ENCODE data around the gene MATK. TPM values are rescaled to one million over a fixed set of nuclear protein-coding genes. Genes with fewer than 3 reads are reported as not detected.

Gene MATK
- total RNA-seq, 1 experiment from 2014 or later: 0.21 TPM

GRCh38 chr19:3761382-3762129 lies 24.6 kb downstream of the MATK start, which contains the start of gene APBA3:
APBA3 (minus strand) TSS chr19:3761692; CDS start chr19:3760264, 1,428 bp downstream.
- Histone ChIP-seq H3K27me3 (ENCODE audit: control insufficient read depth, insufficient read depth, low read length) (no peaks in the 10 kb centered on the region), H3K4me1 (ENCODE audit: control insufficient read depth, insufficient read depth, low read length) (peaks cover 9% of the 10 kb centered on the region), H3K27ac (ENCODE audit: low read length) (peak within 1 kb of the TSS; percentile 93), H3K36me3 (ENCODE audit: control insufficient read depth, insufficient read depth, low read length) (peaks cover 4% of the 10 kb centered on the region; the same call in 1 of the 2 replicates), H3K9me3 (ENCODE audit: control insufficient read depth, insufficient read depth, low read depth, low read length) (no peaks in the 10 kb centered on the region), H3K4me3 (ENCODE audit: low read depth in 2 of 2, low read length in 2 of 2) (peak within 1 kb of the TSS; percentile 97 to 98)
- in situ Hi-C loops (cut with HindIII; ENCODE audit: low pct_unique_long_range_greater_than_20kb, low sequenced_read_pairs): no loop called here
- peak; percentile 73 for ATAC-seq
- TF ChIP-seq REST (IDR thresholded peaks at IDR 0.05; ENCODE audit: insufficient read depth in 1 of 2, low read depth in 2 of 2, low read length in 1 of 2): no peak
- no peak for TF ChIP-seq SIN3A (IDR thresholded peaks at IDR 0.05; ENCODE audit: borderline replicate concordance, insufficient read depth, low read depth, low read length)
- TF ChIP-seq POLR2AphosphoS5 (IDR thresholded peaks at IDR 0.05; ENCODE audit: low read depth, low read length): peak; percentile 68
- no peak for TF ChIP-seq TCF7L2 (IDR thresholded peaks at IDR 0.05; ENCODE audit: low read depth, low read length)
- peak; percentile 83; the same call in 1 of the 2 replicates for TF ChIP-seq CTCF (IDR thresholded peaks at IDR 0.05)
- BruUV-seq (replicated peaks): no TSS peak
- intact Hi-C loops (cut with micrococcal nuclease; ENCODE audit: unreplicated experiment): no loop called here
- peak; percentile 77 for DNase-seq (ENCODE audit: low read depth, low spot score)
- CTCF ChIA-PET: no interaction called here
- POLR2A ChIA-PET: interaction anchor here (1.3 kb wide), 1 partner anchor 15 kb away, joined by 5 read pairs; no protein-coding TSS in a partner anchor

- ATAC-seq (no peak), DNase-seq (ENCODE audit: low read depth, low spot score) (no peak)
- no peak for TF ChIP-seq TCF7L2 (IDR thresholded peaks at IDR 0.05; ENCODE audit: low read depth, low read length)
- TF ChIP-seq POLR2AphosphoS5 (IDR thresholded peaks at IDR 0.05; ENCODE audit: low read depth, low read length): no peak
- no peak for TF ChIP-seq SIN3A (IDR thresholded peaks at IDR 0.05; ENCODE audit: borderline replicate concordance, insufficient read depth, low read depth, low read length)
- TF ChIP-seq REST (IDR thresholded peaks at IDR 0.05; ENCODE audit: insufficient read depth in 1 of 2, low read depth in 2 of 2, low read length in 1 of 2): no peak
- no peak for TF ChIP-seq CTCF (IDR thresholded peaks at IDR 0.05)
- Histone ChIP-seq H3K36me3 (ENCODE audit: control insufficient read depth, insufficient read depth, low read length) (peaks cover 4% of the 10 kb centered on the region; the same call in 1 of the 2 replicates), H3K4me3 (ENCODE audit: low read depth in 2 of 2, low read length in 2 of 2) (peak overlapping the region; percentile 97 to 98), H3K27me3 (ENCODE audit: control insufficient read depth, insufficient read depth, low read length) (no peaks in the 10 kb centered on the region), H3K9me3 (ENCODE audit: control insufficient read depth, insufficient read depth, low read depth, low read length) (no peaks in the 10 kb centered on the region), H3K27ac (ENCODE audit: low read length) (peak overlapping the region; percentile 93), H3K4me1 (ENCODE audit: control insufficient read depth, insufficient read depth, low read length) (peaks cover 9% of the 10 kb centered on the region)
- intact Hi-C loops (cut with micrococcal nuclease; ENCODE audit: unreplicated experiment): no loop called here
- POLR2A ChIA-PET: no interaction called here
- CTCF ChIA-PET: no interaction called here
- BruUV-seq (replicated peaks): TSS peak; percentile 93
- in situ Hi-C loops (cut with HindIII; ENCODE audit: low pct_unique_long_range_greater_than_20kb, low sequenced_read_pairs): no loop called here
Measured at GRCh38 chr19:3760871-3761361, 25.3 kb downstream of the MATK start.

Measured in Panc1 (cell line).